Endothelial cell of umbilical vein (primary cell): ENCODE measurements around the gene OR6Q1. TPM values are rescaled to one million over a fixed set of nuclear protein-coding genes. Genes with fewer than 3 reads are reported as not detected.

Experiments
- BruUV-seq: library from RNA; stranded (reverse); fragments of 400-500 nt; replicated peaks from 2 replicates; lab custom pipeline; 2021; lab: Mats Ljungman, UMichigan
- CTCF ChIA-PET: fragments of 300-600, 350-600 bp; sonication (Branson Sonifier 250); formaldehyde crosslinking; loops from one replicate; lab custom pipeline; 2021; ENCODE audit warnings: antibody characterized with exemption, inconsistent platforms; lab: Charles Lee
- POLR2A ChIA-PET: fragments of 300-600, 350-600 bp; sonication (Branson Sonifier 250); formaldehyde crosslinking; loops from one replicate; lab custom pipeline; 2021; ENCODE audit warnings: antibody characterized with exemption, inconsistent platforms; lab: Charles Lee
- DNase-seq: peaks from one replicate; pipeline ENCODE4 v3.0.0-alpha.2; 2011; ENCODE audit warnings: low read depth, low spot score
- FAIRE-seq: peaks from 2 replicates; lab custom pipeline; 2011; peaks lifted over from hg19 to GRCh38; lab: Jason Lieb, UNC
- H2AFZ ChIP-seq: 2 replicates; pipeline ENCODE4 v1.6.0; 2012; ENCODE audit warnings: low read depth, low read length, control low read depth, inconsistent platforms
- H3K27ac ChIP-seq: 2 replicates; pipeline ENCODE4 v1.5.1; 2011; ENCODE audit warnings: low read depth, mild to moderate bottlenecking, control low read depth, low read length, moderate library complexity; ENCODE audit not compliant: insufficient read depth
- H3K27me3 ChIP-seq, 2 experiments: 2 replicates each; pipeline versions ENCODE4 v1.6.0 to v1.6.1; 2011; ENCODE audit warnings: low read length in 2 of 2, mixed read lengths in 1 of 2; ENCODE audit not compliant: control insufficient read depth in 2 of 2, insufficient read depth in 2 of 2
- H3K36me3 ChIP-seq, 2 experiments: 2 replicates in 1 of 2; 3 replicates in 1 of 2; pipeline ENCODE4 v1.5.1; 2011; ENCODE audit warnings: low read length in 2 of 2, mild to moderate bottlenecking in 1 of 2, moderate library complexity in 1 of 2; ENCODE audit not compliant: control insufficient read depth in 2 of 2, insufficient read depth in 2 of 2; ENCODE audit errors: extremely low read depth in 1 of 2
- H3K4me1 ChIP-seq: 3 replicates; pipeline ENCODE4 v1.5.1; 2011; ENCODE audit warnings: mild to moderate bottlenecking, low read length; ENCODE audit not compliant: control insufficient read depth, insufficient read depth; ENCODE audit errors: extremely low read depth
- H3K4me2 ChIP-seq: 2 replicates; pipeline ENCODE4 v1.6.1; 2011; ENCODE audit warnings: low read length, control low read depth, mixed read lengths; ENCODE audit not compliant: insufficient read depth
- H3K4me3 ChIP-seq, 3 experiments: fragments of 200-600 bp in 1 of 3; sonication (generic), shearing (Covaris generic) in 1 of 3; replicated peaks in 1 of 3; 2 replicates each; pipeline ENCODE4 v1.5.1; 2011 to 2016; ENCODE audit warnings: control low read depth in 3 of 3, low read length in 3 of 3, mild to moderate bottlenecking in 2 of 3, inconsistent platforms in 1 of 3, low read depth in 1 of 3, moderate library complexity in 1 of 3; ENCODE audit not compliant: insufficient read depth in 1 of 3
- H3K79me2 ChIP-seq: 2 replicates; pipeline ENCODE4 v1.6.0; 2012; ENCODE audit warnings: low read length, inconsistent platforms; ENCODE audit not compliant: control insufficient read depth, insufficient read depth
- H3K9ac ChIP-seq: replicated peaks from 2 replicates; pipeline ENCODE3; 2011; ENCODE audit warnings: low read length, control low read depth; ENCODE audit not compliant: insufficient read depth; ENCODE audit errors: extremely low read depth
- H3K9me1 ChIP-seq: replicated peaks from 3 replicates; pipeline ENCODE4 v1.6.0; 2011; ENCODE audit warnings: mild to moderate bottlenecking, low read length; ENCODE audit not compliant: control insufficient read depth, insufficient read depth; ENCODE audit errors: extremely low read depth
- H3K9me3 ChIP-seq: replicated peaks from 2 replicates; pipeline ENCODE4 v1.5.1; 2012; ENCODE audit warnings: low read length, inconsistent platforms; ENCODE audit not compliant: control insufficient read depth, insufficient read depth
- H4K20me1 ChIP-seq: replicated peaks from 2 replicates; pipeline ENCODE3; 2011; ENCODE audit warnings: mild to moderate bottlenecking, low read length; ENCODE audit not compliant: control insufficient read depth, insufficient read depth; ENCODE audit errors: extremely low read depth
- EZH2 ChIP-seq: IDR thresholded peaks from 2 replicates; pipeline ENCODE4 v1.6.1; 2012; ENCODE audit warnings: borderline replicate concordance, low read depth, mild to moderate bottlenecking, moderate library complexity, low read length, inconsistent platforms; ENCODE audit not compliant: severe bottlenecking
- FOS ChIP-seq: IDR thresholded peaks from 2 replicates; pipeline ENCODE4 v1.6.1; 2011; ENCODE audit warnings: mild to moderate bottlenecking, low read length, moderate library complexity, borderline replicate concordance; ENCODE audit not compliant: insufficient read depth
- GATA2 ChIP-seq: IDR thresholded peaks from 2 replicates; pipeline ENCODE4 v1.7.0; 2011; ENCODE audit warnings: low read depth, mild to moderate bottlenecking, moderate library complexity, mixed read lengths, low read length; ENCODE audit not compliant: insufficient read length, insufficient read depth
- JUN ChIP-seq: IDR thresholded peaks from 2 replicates; pipeline ENCODE4 v1.6.1; 2011; ENCODE audit warnings: borderline replicate concordance, low read depth; ENCODE audit not compliant: insufficient read length, insufficient read depth
- MYC ChIP-seq: IDR thresholded peaks from one replicate; pipeline ENCODE4 v1.6.1; 2011; ENCODE audit warnings: mild to moderate bottlenecking, low read depth, low read length
- POLR2A ChIP-seq: IDR thresholded peaks from 2 replicates; pipeline ENCODE4 v1.6.1; 2012; ENCODE audit warnings: low read depth, mild to moderate bottlenecking, control low read depth, low read length
- POLR2AphosphoS5 ChIP-seq: IDR thresholded peaks from 2 replicates; pipeline ENCODE4 v1.6.1; 2012; ENCODE audit warnings: low read depth, mild to moderate bottlenecking, control low read depth, low read length, moderate library complexity; ENCODE audit not compliant: insufficient read depth
- dilution Hi-C: fragments of 300-500 bp; cut with MboI; formaldehyde crosslinking; loops from one replicate; pipeline ENCODE4 v1.15.0; 2019; ENCODE audit warnings: low sequenced_read_pairs; ENCODE audit not compliant: extremely low pct_ligation_motif_present
- intact Hi-C: fragments of 100-400 bp; cut with micrococcal nuclease; formaldehyde crosslinking; loops from one replicate; pipeline ENCODE4 v1.10.0; 2022
- polyA plus RNA-seq, 4 experiments: library from polyadenylated mRNA; depleted of rRNA in 3 of 4; stranded (reverse) in 3 of 4; unstranded in 1 of 4; fragments of >200 nt; gene quantifications; 2 replicates each; pipeline versions ENCODE4 v1.2.1 to v1.2.3, GENCODE V29; 2011 to 2012; ENCODE audit warnings: missing spikeins in 1 of 4
- total RNA-seq: library from RNA; stranded (reverse); gene quantifications from 2 replicates; pipeline ENCODE4 v1.2.3, GENCODE V29; 2021
- TF ChIP-seq, protein P1 (sequence below): IDR thresholded peaks from 2 replicates; pipeline ENCODE4 v1.6.1; 2011; ENCODE audit not compliant: insufficient read depth, insufficient read length
- TF ChIP-seq, protein P2 (sequence below), 2 donors: IDR thresholded peaks; 1 replicate in 1 of 2; 2 replicates in 1 of 2; pipeline ENCODE4 v1.5.1; 2011; ENCODE audit warnings: low read length in 2 of 2, mild to moderate bottlenecking in 2 of 2, moderate library complexity in 2 of 2, control low read depth in 1 of 2, inconsistent platforms in 1 of 2, low read depth in 1 of 2; ENCODE audit not compliant: insufficient read depth in 1 of 2; ENCODE audit errors: extremely low read depth in 1 of 2

Gene OR6Q1
- total and polyA plus RNA-seq, 2 donors (not counting 3 experiments of a cell fraction or from before 2014, with no cell fraction given): not detected

DNA sequence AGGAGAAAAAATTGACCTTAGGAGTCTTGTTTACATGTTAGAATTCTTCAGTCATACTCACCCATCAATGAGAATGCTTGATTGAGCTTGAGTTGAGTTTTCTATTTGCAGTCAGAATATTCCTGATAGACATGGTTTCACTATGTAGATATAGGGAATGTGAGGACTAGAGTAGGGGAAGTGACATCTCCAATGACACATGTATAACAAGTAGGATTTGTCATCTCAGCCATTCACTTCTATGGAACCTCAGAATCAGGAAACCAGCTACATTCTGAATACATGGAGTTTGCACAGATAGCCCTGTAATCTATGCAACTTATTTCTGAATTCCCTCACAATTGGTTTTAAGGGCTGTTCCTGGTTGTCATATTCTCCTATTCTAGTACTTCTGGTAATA, 27.2 kb upstream of the OR6Q1 start:
- dilution Hi-C loops: no loop called here
- Histone ChIP-seq H3K4me2 (peak overlapping the region; percentile 23), H3K36me3 (no peaks in the 10 kb centered on the region), H3K27me3 (no peaks in the 10 kb centered on the region), H3K79me2 (no peaks in the 10 kb centered on the region), H3K4me1 (peaks cover 52% of the 10 kb centered on the region), H3K9me1 (no peaks in the 10 kb centered on the region), H3K9me3 (no peaks in the 10 kb centered on the region), H3K27ac (peak overlapping the region; percentile 99), H2AFZ (no peak overlapping the region), H3K4me3 (no peak overlapping the region), H3K9ac (peak overlapping the region; percentile 83), H4K20me1 (no peaks in the 10 kb centered on the region)
- FAIRE-seq (no peak), DNase-seq (peak; percentile 54)
- no peak for TF ChIP-seq POLR2A
- no peak for TF ChIP-seq POLR2AphosphoS5
- TF ChIP-seq GATA2: no peak
- no peak for TF ChIP-seq EZH2
- CTCF ChIA-PET: interaction anchor here (1.2 to 2.8 kb wide), 4 partner anchors 44 to 510 kb away, joined by 3 to 6 read pairs (median 4); no protein-coding TSS in a partner anchor
- intact Hi-C loops: loop anchor here (1.0 to 10.0 kb wide), 6 partner anchors 21 to 579 kb away; partner anchors contain the start of genes CTNND1, MED19, SLC43A3 and TMX2
- POLR2A ChIA-PET: interaction anchor here (0.7 kb wide), 1 partner anchor 559 kb away, joined by 5 read pairs; no protein-coding TSS in a partner anchor
- BruUV-seq: TSS peak; percentile 43

DNA sequence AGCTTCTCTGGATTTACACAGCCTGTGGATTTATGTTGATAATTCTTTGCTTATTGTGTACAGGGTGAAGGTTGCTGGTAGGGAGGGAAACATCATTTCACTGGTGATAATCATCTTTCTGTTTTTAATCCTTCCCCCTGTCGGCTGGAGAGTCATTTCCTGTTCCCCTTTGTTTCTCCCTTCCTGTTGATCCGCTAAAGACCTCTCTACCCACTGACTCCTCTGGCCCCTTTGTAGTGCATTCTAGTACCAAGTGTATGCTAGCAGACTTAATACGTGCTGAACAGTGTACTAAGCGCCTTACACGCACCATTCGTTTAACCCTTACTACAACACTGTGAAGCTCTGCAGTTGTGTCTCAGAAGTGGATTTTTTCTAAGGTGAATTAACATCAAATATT, 26.1 kb upstream of the OR6Q1 start:
- ChIA-PET POLR2A (no interaction called here), CTCF (interaction anchor here (0.8 to 2.8 kb wide), 6 partner anchors 20 to 509 kb away, joined by 3 to 9 read pairs (median 4); no protein-coding TSS in a partner anchor)
- no peak overlapping the region for H2AFZ ChIP-seq
- no peaks in the 10 kb centered on the region for H4K20me1 ChIP-seq
- H3K27ac ChIP-seq: peak overlapping the region; percentile 99
- H3K36me3 ChIP-seq: no peaks in the 10 kb centered on the region
- intact Hi-C loops (loop anchor here (1.0 to 10.0 kb wide), 10 partner anchors 55 to 580 kb away; partner anchors contain the start of genes CTNND1, SLC43A3, ZDHHC5 and ZFP91), dilution Hi-C loops (no loop called here)
- no peaks in the 10 kb centered on the region for H3K9me3 ChIP-seq
- peaks cover 52% of the 10 kb centered on the region for H3K4me1 ChIP-seq
- DNase-seq (peak; percentile 98), FAIRE-seq (peak; percentile 94)
- H3K79me2 ChIP-seq: no peaks in the 10 kb centered on the region
- peak overlapping the region; percentile 83 for H3K9ac ChIP-seq
- no peaks in the 10 kb centered on the region for H3K27me3 ChIP-seq
- H3K4me2 ChIP-seq: peak overlapping the region; percentile 51
- BruUV-seq: no TSS peak
- no peaks in the 10 kb centered on the region for H3K9me1 ChIP-seq
- TF ChIP-seq EZH2 (no peak), FOS (peak; percentile 94), POLR2A (peak; percentile 67), POLR2AphosphoS5 (peak; percentile 83), JUN (peak; percentile 96), GATA2 (peak; percentile 99), MYC (no peak)
- TF ChIP-seq, protein P1, sequence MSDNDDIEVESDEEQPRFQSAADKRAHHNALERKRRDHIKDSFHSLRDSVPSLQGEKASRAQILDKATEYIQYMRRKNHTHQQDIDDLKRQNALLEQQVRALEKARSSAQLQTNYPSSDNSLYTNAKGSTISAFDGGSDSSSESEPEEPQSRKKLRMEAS: no peak
- TF ChIP-seq, protein P2, sequence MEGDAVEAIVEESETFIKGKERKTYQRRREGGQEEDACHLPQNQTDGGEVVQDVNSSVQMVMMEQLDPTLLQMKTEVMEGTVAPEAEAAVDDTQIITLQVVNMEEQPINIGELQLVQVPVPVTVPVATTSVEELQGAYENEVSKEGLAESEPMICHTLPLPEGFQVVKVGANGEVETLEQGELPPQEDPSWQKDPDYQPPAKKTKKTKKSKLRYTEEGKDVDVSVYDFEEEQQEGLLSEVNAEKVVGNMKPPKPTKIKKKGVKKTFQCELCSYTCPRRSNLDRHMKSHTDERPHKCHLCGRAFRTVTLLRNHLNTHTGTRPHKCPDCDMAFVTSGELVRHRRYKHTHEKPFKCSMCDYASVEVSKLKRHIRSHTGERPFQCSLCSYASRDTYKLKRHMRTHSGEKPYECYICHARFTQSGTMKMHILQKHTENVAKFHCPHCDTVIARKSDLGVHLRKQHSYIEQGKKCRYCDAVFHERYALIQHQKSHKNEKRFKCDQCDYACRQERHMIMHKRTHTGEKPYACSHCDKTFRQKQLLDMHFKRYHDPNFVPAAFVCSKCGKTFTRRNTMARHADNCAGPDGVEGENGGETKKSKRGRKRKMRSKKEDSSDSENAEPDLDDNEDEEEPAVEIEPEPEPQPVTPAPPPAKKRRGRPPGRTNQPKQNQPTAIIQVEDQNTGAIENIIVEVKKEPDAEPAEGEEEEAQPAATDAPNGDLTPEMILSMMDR (IDR thresholded peaks at IDR 0.05; ENCODE audit: extremely low read depth in 1 of 2, insufficient read depth in 1 of 2, low read depth in 1 of 2, low read length in 2 of 2): no peak
- H3K4me3 ChIP-seq: no peak overlapping the region
